Spleen (tissue), 7 donors: Measurements from ENCODE around the gene MRAS.

ENCODE experiments used
- CTCF ChIP-seq, 11 experiments: fragments of 200-600 bp in 7 of 11; fragments of 450-650 bp in 4 of 11; sonication (generic) in 4 of 11; IDR thresholded peaks in 8 of 11; conservative IDR thresholded peaks in 3 of 11; 1 replicate in 7 of 11; 2 replicates in 4 of 11; pipeline versions ENCODE4 v1.4.0 to v1.8.0; 2016 to 2021; ENCODE audit warnings: antibody characterized with exemption in 11 of 11, inconsistent platforms in 4 of 11, mild to moderate bottlenecking in 1 of 11
- POLR2A ChIP-seq, 3 donors: fragments of 450-650 bp; IDR thresholded peaks; one replicate each; pipeline ENCODE4 v1.5.1; 2017; ENCODE audit warnings: antibody characterized with exemption in 3 of 3, mild to moderate bottlenecking in 1 of 3
- POLR2AphosphoS5 ChIP-seq, 3 donors: sonication (generic); formaldehyde crosslinking; IDR thresholded peaks; one replicate each; pipeline ENCODE4 v1.5.1; 2017; ENCODE audit warnings: antibody characterized with exemption in 3 of 3
- donor health status: DM: no; HTN: no; CAD: no; lungs with moderate emphysema.
- donor health status: DM: no; HTN: no; CAD: no.
- donor health status: DM: no; HTN: no; CAD: no.

DNA sequence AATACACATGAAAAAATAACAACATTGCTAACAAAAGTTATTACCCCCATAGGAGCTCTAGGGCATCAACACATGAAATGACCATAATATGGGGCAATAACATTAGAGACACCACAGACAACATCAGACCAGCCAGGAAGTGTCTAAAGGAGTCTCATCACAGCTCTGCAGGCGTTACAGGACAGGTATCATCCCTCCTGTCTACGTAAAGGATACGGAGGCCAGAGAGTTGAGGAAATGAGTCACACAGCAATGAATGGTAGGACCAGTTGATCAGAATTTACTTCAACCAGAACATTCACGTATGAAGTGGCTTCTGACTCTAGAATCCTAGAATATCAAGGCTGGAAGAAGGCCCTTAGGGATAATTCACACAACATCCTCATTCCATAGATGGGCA lies 20.5 kb upstream of the MRAS start:
- TF ChIP-seq CTCF (IDR thresholded peaks at IDR 0.05 in 8 of 11, conservative IDR thresholded peaks at IDR 0.05 in 3 of 11) (no peak), POLR2A (IDR thresholded peaks at IDR 0.05) (no peak), POLR2AphosphoS5 (IDR thresholded peaks at IDR 0.05) (no peak)
